ENCODE results near the gene TRAPPC8. TPM values are rescaled to one million over a fixed set of nuclear protein-coding genes. Genes with fewer than 3 reads are reported as not detected.
"Not testable (repeated sequence)": the region's sequence is repeated elsewhere in the genome, so short reads cannot be mapped to it uniquely, and the experiment has no call there.

The TRAPPC8 gene
- total RNA-seq, 4 donors from 2014 or later = 25.3 to 51.6 (median 37.5) TPM

DNA sequence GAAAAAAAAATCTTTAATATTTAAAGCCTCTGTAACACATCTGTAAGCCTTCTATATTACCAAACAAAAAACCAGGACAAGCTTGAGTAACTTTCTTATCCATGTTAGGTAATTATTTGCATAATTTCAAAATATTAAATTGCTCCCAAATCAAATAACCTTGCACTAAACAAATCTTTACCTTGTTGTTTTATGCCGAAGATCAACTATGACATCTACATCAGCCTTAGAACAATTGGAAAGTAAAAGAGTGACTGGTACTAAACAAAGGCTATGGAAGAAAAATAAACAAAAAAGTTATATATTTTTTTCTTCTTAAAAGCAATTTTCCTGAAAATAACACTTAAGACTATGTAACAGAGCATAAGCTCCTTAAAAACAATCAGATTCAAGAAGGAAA is 111.0 kb downstream of the TRAPPC8 start:
- no peak overlapping the region for H3K4me3 ChIP-seq
- TF ChIP-seq POLR2A (IDR thresholded peaks at IDR 0.05) (no peak), EP300 (IDR thresholded peaks at IDR 0.05) (no peak)

GRCh38 chr18:31830686-31831085 is 112.2 kb downstream of the TRAPPC8 start:
- Histone ChIP-seq H3K27ac (no peak overlapping the region), H3K4me3 (no peak overlapping the region), H3K27me3 (no peaks in the 10 kb centered on the region), H3K36me3 (peaks cover 0 to 66% (median 0%) of the 10 kb centered on the region in 3 donors), H3K9me3 (peaks cover 0 to 4% (median 0%) of the 10 kb centered on the region in 4 donors), H3K4me1 (no peaks in the 10 kb centered on the region)
- no peak for TF ChIP-seq POLR2A (IDR thresholded peaks at IDR 0.05)
- no peak for TF ChIP-seq EP300 (IDR thresholded peaks at IDR 0.05)
- no peak for TF ChIP-seq CTCF (IDR thresholded peaks at IDR 0.05)
- DNase-seq (ENCODE audit: low spot score in 2 of 2) = no peak
- WGBS, 2 donors = 91 to 97% methylated on average over 3 of the region's 3 CpGs

More for the DNA sequence above, 111.0 kb downstream of the TRAPPC8 start:
- Histone ChIP-seq H3K36me3 (peaks cover 0 to 77% (median 0%) of the 10 kb centered on the region in 3 donors), H3K27me3 (no peaks in the 10 kb centered on the region), H3K9me3 (peaks cover 0 to 4% (median 0%) of the 10 kb centered on the region in 4 donors), H3K4me1 (no peaks in the 10 kb centered on the region), H3K27ac (no peak overlapping the region)
- 93 to 100% methylated on average over 1 of the region's 1 CpG for WGBS, 2 donors
- no peak for DNase-seq (ENCODE audit: low spot score in 2 of 2)

DNA sequence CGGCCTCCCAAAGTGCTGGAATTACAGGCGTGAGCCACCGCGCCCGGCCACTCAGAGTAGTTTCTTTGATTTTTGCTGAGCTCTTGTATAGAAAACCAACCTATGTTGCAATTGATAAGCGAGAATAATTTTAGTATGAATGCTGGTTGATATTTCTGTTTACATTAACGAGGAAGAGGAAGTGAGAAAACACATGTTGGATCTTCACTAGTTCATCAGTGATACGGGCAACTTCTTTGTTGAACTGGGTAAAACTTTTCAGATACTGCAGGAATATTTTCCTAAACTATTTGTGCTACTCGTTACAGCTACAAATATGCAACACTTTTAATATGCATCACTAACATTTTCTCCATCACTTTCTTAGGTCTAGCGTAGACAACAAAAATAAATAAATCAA is 114.3 kb downstream of the TRAPPC8 start:
- WGBS, 2 donors = 93 to 95% methylated on average over 10 of the region's 10 CpGs
- DNase-seq (ENCODE audit: low spot score in 2 of 2) = no peak

GRCh38 chr18:31826673-31827325 is 116.1 kb downstream of the TRAPPC8 start:
- H3K27ac ChIP-seq; H3K4me1 ChIP-seq; H3K4me3 ChIP-seq; H3K27me3 ChIP-seq; H3K9me3 ChIP-seq; DNase-seq (ENCODE audit: low spot score in 2 of 2): not testable (repeated sequence)
- WGBS, 2 donors = 83 to 84% methylated on average over 10 of the region's 10 CpGs
- H3K36me3 ChIP-seq = peaks cover 0 to 37% (median 0%) of the 10 kb centered on the region in 3 donors

More for the DNA sequence above, 114.3 kb downstream of the TRAPPC8 start:
- Histone ChIP-seq H3K4me1 (no peaks in the 10 kb centered on the region), H3K4me3 (no peak overlapping the region), H3K9me3 (peaks cover 0 to 4% (median 0%) of the 10 kb centered on the region in 4 donors), H3K27me3 (no peaks in the 10 kb centered on the region), H3K36me3 (peaks cover 0 to 46% (median 0%) of the 10 kb centered on the region in 3 donors), H3K27ac (no peak overlapping the region)
- TF ChIP-seq CTCF (IDR thresholded peaks at IDR 0.05) = no peak
- no peak for TF ChIP-seq POLR2A (IDR thresholded peaks at IDR 0.05)
- no peak for TF ChIP-seq EP300 (IDR thresholded peaks at IDR 0.05)

DNA sequence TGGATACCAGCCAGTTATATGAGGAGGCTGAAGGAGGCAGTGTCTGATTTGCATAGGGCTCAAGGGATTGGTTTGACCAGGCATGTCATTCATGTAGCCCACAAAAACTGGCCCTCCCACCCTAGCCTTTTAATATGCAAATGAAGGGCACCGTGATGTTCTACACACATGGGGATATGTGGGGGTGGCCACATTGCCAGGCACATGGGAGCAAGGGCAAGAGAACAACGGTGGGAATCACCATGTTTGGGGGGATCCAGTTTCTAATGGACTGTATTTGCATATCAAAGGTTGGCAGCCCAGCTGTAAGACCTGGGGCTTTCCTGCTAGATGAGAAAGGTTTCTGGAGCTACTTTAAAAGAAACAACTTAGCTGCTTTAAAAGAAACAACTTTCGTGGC is 117.2 kb downstream of the TRAPPC8 start:
- peaks cover 0 to 4% (median 0%) of the 10 kb centered on the region in 4 donors for H3K9me3 ChIP-seq
- TF ChIP-seq CTCF (IDR thresholded peaks at IDR 0.05) (no peak), POLR2A (IDR thresholded peaks at IDR 0.05) (no peak), EP300 (IDR thresholded peaks at IDR 0.05) (no peak)
- peaks cover 0 to 26% (median 0%) of the 10 kb centered on the region in 3 donors for H3K36me3 ChIP-seq
- DNase-seq (ENCODE audit: low spot score in 2 of 2) = no peak
- WGBS, 2 donors = 42 to 50% methylated on average over 3 of the region's 3 CpGs
- H3K27me3 ChIP-seq = no peaks in the 10 kb centered on the region
- no peaks in the 10 kb centered on the region for H3K4me1 ChIP-seq
- no peak overlapping the region for H3K27ac ChIP-seq
- H3K4me3 ChIP-seq = no peak overlapping the region

DNA sequence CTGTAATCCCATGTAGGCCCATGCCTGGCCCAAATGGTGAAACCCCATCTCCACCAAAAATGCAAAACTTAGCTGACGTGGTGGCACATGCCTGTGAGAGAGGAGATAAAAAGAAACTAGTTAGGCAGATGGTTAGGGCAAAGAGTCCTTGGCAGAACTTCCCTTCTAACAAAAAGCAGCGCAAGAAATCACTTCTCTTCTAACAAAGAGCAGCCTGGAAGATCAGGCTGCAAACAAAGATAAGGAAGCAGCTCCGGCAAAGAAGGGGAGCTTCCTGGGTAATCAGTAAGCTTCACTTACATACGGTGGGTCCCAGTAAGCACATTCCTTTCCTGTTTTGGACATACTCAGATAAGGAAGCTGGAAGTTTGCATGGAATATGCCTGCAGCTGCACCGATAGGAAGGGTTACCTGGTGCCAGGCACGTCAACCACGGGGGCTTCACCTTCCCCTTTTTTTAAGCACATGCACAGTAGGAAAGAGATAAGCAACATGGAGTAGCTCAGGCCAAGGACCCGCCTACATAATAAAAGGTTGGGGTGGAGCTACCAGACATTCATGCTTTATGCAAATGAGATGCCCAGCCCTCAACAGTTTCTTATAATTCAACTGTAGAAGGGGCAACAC is 121.3 kb downstream of the TRAPPC8 start:
- Histone ChIP-seq H3K27ac (no peak overlapping the region), H3K9me3 (no peaks in the 10 kb centered on the region), H3K4me1 (no peaks in the 10 kb centered on the region), H3K27me3 (no peaks in the 10 kb centered on the region), H3K36me3 (no peaks in the 10 kb centered on the region), H3K4me3 (no peak overlapping the region)
- WGBS, 2 donors = 66 to 73% methylated on average over 8 of the region's 8 CpGs
- TF ChIP-seq EP300 (IDR thresholded peaks at IDR 0.05) (no peak), CTCF (IDR thresholded peaks at IDR 0.05) (no peak), POLR2A (IDR thresholded peaks at IDR 0.05) (no peak)
- DNase-seq (ENCODE audit: low spot score in 2 of 2) = no peak

Data from tibial nerve (tissue), 4 donors.